Measurements from ENCODE around the gene TSPEAR.
"Not testable (repeated sequence)": the region's sequence is repeated elsewhere in the genome, so short reads cannot be mapped to it uniquely, and the experiment has no call there.

TSPEAR gene

DNA sequence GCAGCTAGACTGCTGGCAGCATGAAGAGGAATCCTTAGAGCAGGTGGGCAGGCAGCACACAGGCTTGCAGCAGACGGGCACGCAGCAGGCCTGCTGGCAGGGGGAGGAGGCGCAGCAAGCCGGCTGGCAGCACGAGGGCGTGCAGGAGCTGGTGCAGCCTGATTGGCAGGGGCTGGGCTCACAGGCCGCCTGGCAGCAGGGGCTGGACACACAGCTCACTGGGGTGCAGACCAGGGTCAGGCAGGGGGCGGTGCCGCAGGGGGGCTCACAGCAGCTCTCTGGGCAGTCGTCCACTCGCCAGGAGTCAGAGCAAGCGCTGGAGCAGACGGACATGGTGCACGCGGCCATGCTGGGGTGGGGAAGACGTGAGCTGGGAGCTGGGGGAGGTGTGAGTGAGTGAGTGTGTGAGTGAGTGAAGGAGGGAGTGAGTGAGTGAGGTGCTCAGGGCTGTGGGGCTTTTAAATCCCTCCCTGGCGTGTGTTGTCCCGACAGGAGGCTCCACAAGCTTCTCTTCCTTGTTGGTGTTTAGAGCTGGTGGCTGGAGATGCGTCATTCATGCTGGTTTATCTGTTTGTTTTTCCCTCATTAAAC, 131.0 kb downstream of the TSPEAR start, which contains the start of gene KRTAP10-5:
KRTAP10-5 (minus strand) TSS at position 374 of the 591 bp plus-strand sequence; CDS start at position 348, 26 bp downstream.
- not testable (repeated sequence) for DNase-seq

DNA sequence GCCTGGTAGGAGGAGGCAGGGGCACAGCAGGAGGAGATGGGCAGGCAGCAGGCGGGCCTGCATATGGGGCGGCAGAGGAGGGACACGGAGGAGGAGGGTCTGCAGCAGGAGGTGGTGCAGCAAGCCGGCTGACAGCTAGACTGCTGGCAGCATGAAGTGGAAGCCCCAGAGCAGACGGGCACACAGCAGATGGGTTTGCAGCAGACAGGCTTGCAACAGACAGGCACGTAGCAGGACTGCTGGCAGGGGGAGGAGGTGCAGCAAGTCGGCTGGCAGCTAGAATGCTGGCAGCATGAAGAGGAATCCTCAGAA, 131.6 kb downstream of the TSPEAR start:
- DNase-seq = no peak

DNA sequence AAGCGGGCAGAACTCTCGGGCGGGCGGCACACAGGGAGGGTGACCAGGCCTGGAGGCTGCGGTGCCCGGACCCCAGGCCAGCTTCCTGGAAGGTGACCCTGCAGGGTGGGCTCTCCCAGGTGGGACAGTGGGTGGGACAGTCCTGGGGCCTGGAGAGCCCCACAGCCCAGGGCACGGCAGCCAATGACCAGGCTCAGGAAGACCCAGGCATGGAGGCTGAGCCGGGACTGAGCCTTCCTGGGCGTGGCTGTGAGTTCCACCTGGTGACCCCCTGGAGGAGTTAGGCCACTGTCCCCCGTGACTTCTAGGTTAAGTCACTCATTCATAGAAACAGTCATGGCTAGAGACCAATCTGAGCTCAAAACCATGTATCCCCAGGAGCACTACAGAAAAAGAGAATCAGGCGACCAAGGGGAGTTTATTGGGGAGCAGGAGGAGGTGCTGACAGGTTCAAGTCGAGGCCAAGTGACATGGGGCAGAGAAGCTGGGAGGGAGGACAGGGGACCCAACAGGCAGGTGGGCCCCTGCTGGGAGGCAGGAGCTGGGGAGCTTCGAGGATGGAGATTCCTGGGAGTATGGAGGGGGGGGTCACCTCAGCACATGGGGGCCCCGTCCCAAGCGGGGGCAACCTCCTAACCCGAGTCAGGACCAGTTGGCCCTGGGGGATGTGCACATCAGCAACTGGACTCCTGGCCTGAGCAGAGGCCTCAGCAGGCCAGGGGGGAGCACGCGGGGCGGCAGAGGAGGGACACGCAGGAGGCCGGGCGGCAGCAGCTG, 132.1 kb downstream of the TSPEAR start:
- DNase-seq = no peak

DNA sequence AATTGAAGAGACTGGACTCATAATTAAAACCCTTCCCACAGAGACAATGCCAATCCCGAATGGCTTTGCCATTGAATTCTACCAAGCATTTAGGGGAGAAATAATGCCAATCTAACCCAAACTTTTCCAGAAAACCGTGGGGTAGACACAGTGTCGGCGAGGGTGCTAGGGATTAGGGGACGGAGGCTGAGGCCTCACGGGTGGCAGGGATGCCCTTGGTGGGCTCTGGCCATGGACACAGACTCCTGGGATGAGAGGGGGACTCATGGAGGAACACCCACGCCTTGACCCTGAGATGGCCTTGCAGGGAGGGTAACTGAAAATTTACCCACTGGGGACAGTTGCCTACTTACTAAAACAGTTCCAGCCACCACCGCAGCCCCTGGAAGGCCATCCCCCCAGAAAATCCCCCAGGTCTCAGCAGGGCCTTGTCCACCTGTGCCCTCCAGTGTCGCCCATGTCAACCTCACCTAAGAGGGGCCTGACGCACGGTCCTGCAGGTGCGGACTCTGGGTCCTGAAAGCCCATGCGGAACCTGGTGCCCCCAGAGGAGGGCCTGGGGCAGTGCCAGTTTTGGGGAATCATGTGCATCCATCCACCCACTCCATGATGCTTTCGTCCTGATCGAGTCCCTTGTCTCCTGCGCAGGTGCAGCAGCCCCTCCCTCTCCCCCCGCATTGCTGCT, 132.9 kb downstream of the TSPEAR start:
- DNase-seq = no peak

DNA sequence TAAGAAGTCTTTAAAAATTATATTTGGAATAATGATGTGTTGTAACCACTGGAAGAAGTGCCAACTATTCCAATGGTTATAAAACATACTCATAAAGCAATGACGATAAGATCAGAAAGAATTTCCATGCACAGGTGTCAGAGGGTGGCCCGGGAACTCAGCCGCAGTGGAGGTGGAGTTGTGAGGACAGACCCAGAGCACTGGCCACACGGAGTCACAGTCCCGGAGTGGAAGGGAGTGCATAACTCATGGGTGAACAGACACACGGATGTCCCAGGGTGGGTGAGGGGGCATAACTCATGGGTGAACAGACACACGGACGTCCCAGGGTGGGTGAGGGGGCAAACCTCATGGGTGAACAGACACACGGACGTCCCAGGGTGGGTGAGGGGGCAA, 135.3 kb downstream of the TSPEAR start:
- no peak for DNase-seq

DNA sequence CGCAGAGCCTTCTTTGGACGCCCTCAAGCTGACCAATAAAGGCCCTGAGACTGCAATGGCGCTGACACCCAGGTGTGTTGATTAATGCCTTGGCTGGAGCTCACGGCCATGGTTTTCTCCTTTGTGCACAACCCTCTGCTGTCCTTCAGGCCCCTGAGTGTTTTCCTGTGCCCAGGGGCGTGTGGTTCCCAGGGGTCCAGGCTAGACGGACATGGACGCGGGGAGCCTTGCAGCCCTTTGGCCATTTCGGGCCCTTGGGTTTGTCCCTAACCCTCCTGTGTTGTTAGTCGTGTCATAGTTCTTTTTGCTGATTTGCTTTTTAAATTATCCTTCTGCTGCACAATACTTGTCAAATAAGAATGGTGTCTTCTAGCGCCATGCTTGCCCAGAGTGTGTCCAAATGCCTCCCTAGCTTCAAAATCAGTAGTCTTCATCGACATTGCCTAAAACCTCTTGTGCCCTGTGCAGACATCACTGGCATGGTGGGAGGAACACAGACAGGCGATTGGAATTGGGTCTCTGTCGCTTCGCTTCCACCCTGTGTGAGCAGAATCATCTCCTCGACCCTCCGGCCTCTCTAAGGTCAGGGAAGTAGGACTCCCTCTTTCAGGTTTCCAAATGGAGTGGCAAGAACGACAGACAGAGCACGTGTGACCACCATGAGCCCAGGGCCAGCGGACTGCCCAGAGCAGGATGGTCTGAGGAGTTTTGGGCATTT, 135.9 kb downstream of the TSPEAR start:
- DNase-seq = no peak

DNA sequence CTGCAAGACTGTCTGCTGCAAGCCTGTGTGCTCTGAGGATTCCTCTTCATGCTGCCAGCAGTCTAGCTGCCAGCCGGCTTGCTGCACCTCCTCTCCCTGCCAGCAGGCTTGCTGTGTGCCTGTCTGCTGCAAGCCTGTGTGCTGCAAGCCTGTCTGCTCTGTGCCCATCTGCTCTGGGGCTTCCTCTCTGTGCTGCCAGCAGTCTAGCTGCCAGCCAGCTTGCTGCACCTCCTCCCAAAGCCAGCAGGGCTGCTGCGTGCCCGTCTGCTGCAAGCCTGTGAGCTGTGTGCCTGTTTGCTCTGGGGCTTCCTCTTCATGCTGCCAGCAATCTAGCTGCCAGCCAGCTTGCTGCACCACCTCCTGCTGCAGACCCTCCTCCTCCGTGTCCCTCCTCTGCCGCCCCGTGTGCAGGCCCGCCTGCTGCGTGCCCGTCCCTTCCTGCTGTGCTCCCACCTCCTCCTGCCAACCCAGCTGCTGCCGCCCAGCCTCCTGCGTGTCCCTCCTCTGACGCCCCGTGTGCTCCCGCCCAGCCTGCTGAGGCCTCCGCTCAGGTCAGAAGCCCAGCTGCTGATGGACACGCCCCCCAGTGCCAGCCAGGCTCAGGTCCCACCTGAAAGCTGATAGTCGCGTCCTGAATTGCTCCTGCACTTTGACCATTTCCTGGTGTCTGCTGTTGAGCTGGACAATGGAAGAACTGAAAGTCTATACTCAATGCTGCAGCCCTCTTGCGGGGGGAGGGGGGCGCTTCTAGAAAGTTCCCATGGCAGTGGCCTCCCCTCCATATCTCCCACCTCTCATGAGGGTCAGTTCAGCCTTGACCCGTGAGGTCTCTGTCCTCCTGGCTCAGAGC, 136.7 kb downstream of the TSPEAR start:
- no peak for DNase-seq

DNA sequence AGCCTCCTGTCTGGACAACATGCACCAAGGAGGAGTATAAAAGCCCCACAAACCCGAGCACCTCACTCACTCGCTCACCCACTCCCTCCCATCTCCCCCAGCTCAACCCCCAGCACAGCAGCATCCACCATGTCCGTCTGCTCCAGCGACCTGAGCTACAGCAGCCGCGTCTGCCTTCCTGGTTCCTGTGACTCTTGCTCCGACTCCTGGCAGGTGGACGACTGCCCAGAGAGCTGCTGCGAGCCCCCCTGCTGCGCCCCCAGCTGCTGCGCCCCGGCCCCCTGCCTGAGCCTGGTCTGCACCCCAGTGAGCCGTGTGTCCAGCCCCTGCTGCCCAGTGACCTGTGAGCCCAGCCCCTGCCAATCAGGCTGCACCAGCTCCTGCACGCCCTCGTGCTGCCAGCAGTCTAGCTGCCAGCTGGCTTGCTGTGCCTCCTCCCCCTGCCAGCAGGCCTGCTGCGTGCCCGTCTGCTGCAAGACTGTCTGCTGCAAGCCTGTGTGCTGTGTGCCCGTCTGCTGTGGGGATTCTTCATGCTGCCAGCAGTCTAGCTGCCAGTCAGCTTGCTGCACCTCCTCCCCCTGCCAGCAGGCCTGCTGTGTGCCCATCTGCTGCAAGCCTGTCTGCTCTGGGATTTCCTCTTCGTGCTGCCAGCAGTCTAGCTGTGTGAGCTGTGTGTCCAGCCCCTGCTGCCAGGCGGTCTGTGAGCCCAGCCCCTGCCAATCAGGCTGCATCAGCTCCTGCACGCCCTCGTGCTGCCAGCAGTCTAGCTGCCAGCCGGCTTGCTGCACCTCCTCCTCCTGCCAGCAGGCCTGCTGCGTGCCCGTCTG, 137.5 kb downstream of the TSPEAR start, which contains the start of gene KRTAP10-4:
KRTAP10-4 (plus strand) TSS at position 100 of the 827 bp plus-strand sequence; CDS start at position 130, 30 bp downstream.
- not testable (repeated sequence) for DNase-seq

DNA sequence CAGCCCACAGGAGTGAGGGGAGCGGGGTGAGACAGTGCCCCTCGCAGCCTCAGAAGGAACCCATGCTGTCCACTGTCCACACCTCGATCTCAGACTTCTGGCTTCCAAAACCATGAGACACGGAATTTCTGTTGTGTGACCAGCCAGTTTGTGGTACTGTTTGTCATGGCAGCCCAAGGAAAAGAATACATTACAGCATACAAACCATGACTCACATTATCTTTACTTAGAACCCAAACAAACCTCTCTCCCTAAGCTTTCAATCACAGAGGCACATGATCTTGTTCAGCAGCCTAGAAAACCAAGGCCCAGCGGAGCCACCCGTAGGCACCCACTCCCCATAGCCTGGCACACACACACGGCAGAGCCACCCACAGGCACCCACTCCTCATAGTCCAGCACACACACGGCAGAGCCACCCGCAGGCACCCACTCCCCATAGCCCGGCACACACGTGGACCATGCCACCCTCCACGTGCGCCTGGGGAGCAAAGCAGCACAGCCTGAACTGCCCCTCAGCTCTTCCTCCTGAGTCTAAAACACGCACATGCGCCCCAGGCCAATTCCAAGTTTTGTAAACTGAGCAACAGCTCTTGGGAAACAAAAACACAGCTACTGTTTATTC, 138.3 kb downstream of the TSPEAR start:
- no peak for DNase-seq

DNA sequence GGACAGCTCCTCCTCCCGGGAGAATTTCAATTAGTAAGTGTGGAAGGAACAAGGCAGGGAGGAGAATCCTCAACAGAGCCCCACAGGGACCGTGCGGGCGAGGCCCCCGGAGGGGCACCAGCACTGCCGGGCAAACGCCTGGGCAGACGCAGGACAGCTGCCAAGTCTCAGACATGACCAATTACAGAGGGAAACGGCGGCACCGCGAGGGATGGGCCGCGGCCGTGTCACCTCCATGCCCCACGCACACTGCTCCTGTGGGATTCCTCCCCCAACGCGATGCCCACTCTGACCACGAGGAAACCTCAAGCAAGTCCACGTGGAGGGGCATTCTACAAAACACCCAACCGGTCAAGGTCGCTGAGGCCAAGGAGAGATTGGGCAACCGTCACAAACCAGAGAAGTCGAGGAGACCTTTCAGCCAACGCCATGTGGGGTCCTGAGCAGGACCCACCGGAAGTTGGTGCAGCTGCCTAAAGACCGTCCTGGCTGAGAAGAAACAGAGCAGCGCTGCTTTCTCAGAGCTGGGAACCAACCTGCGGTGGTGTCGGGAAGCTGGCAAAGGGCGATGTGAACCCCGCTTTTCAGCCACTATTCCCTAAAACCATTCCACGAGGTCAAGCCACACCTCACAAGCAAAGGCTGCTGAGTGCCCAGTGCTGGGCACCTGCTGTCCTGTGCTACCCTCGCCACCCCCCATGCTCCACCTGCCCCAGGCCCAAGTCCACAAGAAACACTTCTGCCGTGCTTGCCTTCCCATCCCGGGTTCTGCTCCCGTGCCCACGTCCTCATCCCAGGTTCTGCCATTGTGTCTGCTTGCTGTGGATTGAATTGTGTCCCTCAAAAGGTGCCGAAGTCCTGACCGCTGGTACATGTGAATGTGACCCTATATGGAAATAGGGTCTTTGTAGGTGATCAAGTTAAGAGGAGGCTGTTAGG, 139.3 kb downstream of the TSPEAR start:
- DNase-seq = no peak

DNA sequence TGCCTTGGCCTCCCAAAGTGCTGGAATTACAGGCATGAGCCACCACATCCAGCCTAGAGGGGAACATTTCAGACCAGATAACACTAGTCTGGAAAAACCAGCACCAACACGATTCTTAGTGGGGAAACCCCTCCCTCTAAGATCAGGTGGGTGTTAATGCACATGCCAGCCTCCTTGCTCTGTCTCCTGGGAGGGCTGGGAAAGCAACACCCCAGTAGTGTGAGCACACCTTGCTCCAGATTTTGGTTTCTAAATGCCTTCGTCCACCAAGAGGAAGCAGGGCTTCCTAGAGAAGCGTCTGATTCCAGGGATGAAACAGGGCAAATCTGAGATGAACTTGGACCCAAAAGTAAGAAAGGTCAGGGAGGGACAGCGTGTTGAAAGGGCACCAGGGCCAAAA, 140.1 kb downstream of the TSPEAR start:
- DNase-seq = no peak

DNA sequence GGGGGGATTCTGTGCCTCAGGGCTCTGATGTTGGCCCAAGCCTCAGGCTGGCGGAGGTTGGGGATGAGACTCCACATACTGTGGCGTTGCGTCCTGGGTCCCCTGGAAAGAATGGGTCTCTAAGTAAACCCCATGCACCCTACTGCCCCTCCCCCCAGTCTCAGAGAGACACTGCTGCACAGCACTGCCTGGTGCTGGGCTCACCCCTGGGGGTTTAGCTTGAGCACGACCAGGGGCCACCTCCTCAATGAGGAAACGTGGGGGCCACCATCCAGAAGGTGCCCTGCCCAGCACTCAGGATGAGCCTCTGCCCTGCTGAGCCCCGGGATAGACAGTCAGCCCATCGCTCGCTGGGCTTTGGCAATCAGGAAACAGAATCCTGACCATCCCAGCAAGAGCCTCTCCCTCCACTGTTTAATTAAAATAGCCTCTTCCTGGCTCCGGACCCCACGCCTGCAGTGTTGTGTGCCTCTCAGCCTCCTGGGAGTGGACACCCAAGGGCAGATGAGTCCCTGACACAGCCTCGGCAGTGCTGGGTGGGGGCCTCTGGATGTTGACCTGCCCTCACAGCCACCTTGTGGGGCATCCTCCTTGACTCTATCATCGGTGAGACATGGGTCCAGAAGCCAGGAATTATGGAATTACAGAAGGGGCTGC, 141.4 kb downstream of the TSPEAR start:
- DNase-seq = no peak

DNA sequence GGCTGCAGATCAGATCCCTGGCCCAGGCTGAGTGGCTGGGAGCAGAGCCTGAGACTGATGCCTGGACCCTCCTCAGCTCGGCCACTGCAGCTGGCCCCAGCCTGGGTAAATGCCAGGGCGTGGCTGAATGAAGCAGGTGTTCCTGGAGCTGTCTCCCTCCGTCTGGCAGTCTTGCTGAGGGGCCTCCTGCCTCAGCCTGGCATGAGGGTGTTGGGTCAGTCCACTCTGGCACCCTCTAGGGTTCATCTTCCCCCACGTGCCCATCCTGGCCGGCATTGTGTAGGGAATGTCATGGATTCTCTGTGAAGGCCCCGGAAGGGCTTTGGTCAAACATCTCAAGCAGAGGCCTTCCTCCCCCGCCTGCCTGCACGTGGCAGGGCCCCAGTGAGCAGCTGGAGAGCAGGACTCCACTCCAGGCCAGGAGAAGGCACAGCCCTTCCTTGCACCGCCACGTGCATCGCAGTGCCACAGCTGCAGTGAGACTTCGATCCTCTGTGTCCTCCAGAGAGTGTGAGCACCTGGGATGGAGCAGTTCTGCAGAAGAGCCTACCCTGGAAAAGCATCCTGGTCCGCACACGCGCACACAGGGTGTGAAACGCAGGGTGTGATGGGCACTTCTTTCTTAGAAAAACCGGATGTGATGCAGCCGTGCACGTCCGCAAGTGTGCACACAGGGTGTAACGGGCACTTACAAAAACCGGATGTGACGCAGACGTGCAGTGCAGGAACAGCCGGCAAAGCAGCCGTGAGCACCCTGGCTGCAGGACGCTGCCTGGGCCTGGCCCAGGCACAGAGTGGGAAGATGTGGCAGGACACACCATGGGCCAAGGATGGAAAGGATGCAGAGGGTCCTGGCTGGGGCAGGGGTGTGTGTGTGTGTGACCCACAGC, 142.5 kb downstream of the TSPEAR start:
- DNase-seq = no peak

DNA sequence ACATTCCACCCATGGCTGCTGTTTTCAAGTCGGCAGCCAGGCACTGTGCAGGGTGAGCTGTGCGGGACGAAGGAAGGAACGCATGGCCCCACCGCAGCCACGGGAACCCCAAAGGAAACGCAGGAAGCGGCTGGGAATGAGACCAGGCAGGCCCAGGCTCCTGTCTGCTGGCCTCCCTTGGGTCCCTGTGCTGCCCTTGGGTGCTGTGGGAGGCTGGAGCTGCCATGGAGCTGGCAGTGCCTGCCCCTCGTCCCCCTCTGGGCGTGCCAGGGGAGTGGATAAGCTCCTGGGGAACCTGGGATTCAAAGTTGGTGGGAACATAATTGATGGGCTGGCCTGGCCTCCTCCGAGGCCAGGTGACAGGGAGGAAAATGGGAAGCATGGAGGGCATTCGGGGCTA, 143.1 kb downstream of the TSPEAR start:
- no peak for DNase-seq

DNA sequence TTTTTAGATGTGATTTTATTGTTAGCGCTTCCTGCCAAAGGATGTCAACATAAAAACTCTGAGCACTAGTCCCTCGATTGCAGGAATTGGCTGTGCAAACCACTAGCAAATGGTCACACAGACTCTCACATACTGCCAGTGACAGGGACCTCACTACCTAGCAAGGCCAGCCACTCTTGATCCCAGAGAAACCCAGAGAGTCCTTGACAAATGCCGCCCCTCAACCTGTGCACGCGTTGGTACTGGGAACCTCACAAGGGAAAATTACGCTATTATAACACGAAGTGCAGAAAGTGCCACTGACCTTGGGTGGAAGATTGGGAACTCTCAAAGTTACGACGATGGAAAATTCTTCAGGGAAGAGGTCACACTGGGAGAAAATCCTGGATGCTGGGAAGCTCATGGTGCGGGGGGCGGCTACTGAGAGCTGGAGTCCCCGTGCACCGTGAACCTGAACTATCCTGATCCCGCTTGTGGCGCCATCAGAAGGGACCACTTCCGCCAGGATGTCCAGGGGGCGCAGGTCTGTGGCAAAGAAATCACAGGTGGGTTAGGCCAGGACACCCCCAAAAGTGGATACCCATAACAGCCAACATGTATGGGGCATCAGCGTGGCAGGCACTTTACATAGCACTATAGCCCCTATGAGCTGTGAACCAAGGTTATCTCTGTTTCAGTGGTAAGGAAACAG, 143.7 kb downstream of the TSPEAR start:
- no peak for DNase-seq

DNA sequence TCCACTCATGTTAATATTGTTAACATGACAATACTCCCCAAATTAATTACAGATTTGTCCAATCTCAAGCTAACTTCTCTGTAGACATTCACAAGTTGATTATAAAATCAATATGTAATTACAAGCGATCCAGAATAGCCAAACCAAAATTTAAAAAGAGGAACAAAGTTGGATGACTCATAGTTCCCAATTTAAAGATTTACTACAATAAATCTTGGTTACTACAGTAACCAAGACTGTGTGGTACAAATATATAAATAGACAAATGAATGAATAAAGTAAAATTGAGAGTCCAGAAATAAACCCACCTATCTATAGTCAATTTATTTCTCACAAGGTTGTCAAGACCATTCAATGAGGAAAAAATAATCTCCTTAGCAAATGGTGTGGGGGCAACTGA, 145.0 kb downstream of the TSPEAR start:
- DNase-seq = no peak

DNA sequence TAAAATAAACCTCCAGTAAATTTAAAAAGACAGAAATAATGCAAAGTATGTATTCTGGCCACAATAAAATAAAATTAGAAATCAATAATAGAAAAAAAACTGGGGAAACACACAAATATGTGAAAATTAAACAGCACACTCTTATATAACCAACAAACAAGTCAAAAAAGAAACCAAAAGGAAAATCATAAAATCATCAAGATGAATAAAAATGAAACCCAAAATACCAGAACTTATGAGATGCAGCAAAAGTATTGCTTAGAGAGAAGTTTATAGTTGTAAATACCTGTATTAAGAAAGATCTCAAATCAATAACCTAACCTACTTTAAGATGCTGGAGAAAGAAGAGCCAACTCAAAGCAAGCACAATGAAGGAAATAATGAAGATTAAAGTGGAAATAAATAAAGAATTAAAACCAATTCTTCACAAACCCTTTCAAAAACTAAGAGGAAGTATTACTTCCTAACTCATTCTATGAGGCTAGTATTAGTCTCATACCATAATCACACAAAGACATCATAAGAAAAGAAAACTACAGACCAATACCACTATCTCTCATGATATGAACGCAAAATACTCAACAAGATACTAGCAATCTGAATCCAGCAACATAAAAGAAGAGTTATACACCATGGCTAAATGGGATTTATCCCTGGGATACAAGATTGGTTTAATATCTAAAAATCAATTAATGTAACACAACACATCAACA, 146.3 kb downstream of the TSPEAR start:
- DNase-seq = no peak
